Thyroid gland (tissue), 4 donors: ENCODE data around the gene SORCS2.

Experiments
- POLR2A ChIP-seq, 2 donors: fragments of 450-650 bp; IDR thresholded peaks; one replicate each; pipeline ENCODE4 v1.6.1; 2017; ENCODE audit warnings: antibody characterized with exemption in 2 of 2, mild to moderate bottlenecking in 2 of 2, moderate library complexity in 1 of 2
- TF ChIP-seq, protein P1 (sequence below), 6 experiments: fragments of 200-600 bp in 3 of 6; fragments of 450-650 bp in 3 of 6; sonication (generic) in 3 of 6; IDR thresholded peaks; one replicate each; pipeline ENCODE4 v1.5.1; 2016 to 2019; ENCODE audit warnings: antibody characterized with exemption in 6 of 6, mild to moderate bottlenecking in 2 of 6, inconsistent platforms in 1 of 6, moderate library complexity in 1 of 6

- TF ChIP-seq, protein P1, sequence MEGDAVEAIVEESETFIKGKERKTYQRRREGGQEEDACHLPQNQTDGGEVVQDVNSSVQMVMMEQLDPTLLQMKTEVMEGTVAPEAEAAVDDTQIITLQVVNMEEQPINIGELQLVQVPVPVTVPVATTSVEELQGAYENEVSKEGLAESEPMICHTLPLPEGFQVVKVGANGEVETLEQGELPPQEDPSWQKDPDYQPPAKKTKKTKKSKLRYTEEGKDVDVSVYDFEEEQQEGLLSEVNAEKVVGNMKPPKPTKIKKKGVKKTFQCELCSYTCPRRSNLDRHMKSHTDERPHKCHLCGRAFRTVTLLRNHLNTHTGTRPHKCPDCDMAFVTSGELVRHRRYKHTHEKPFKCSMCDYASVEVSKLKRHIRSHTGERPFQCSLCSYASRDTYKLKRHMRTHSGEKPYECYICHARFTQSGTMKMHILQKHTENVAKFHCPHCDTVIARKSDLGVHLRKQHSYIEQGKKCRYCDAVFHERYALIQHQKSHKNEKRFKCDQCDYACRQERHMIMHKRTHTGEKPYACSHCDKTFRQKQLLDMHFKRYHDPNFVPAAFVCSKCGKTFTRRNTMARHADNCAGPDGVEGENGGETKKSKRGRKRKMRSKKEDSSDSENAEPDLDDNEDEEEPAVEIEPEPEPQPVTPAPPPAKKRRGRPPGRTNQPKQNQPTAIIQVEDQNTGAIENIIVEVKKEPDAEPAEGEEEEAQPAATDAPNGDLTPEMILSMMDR (IDR thresholded peaks at IDR 0.05): no peak
- no peak for TF ChIP-seq POLR2A (IDR thresholded peaks at IDR 0.05)
Observed at GRCh38 chr4:7270121-7270520, 77.8 kb downstream of the SORCS2 start.
